SK-N-MC (cell line): ENCODE measurements around the gene TMEM184B.
A peak's percentile ranks its signal among the peaks of the same experiment; 100 is the strongest.

Source experiments
- DNase-seq: peaks from one replicate; pipeline ENCODE4 v3.0.0-alpha.2; 2011; ENCODE audit warnings: low read depth, low spot score
- H3K27ac ChIP-seq: fragments of 200-600 bp; sonication (generic); 2 replicates; pipeline ENCODE4 v1.5.1; 2016; ENCODE audit warnings: mixed run types
- H3K36me3 ChIP-seq: fragments of 200-600 bp; sonication (generic); 2 replicates; pipeline ENCODE4 v1.6.1; 2017; ENCODE audit warnings: antibody characterized with exemption, low read length, mixed read lengths; ENCODE audit not compliant: insufficient read depth
- H3K4me3 ChIP-seq: fragments of 200-600 bp; sonication (generic); 2 replicates; pipeline ENCODE4 v1.5.1; 2016
- H3K9ac ChIP-seq: fragments of 200-600 bp; sonication (generic); 2 replicates; pipeline ENCODE4 v1.8.0; 2017; ENCODE audit warnings: mixed run types, mixed read lengths; ENCODE audit not compliant: insufficient read length
- H3K9me3 ChIP-seq: fragments of 200-600 bp; sonication (generic); 2 replicates; pipeline ENCODE4 v1.6.1; 2017; ENCODE audit warnings: low read depth, mild to moderate bottlenecking, antibody characterized with exemption, low read length, moderate library complexity, mixed read lengths
- EZH2 ChIP-seq: fragments of 200-600 bp; sonication (generic); IDR thresholded peaks from one replicate; pipeline ENCODE4 v1.6.1; 2017; ENCODE audit warnings: antibody characterized with exemption
- FOXP2 ChIP-seq: optimal IDR thresholded peaks from 2 replicates; pipeline ENCODE3; 2011; ENCODE audit warnings: mild to moderate bottlenecking, moderate library complexity; ENCODE audit not compliant: insufficient read depth; ENCODE audit errors: extremely low read length, control extremely low read depth
- POLR2AphosphoS5 ChIP-seq: IDR thresholded peaks from 2 replicates; pipeline ENCODE4 v1.6.1; 2012; ENCODE audit warnings: mild to moderate bottlenecking, low read depth, low read length, borderline replicate concordance

TMEM184B gene

DNA sequence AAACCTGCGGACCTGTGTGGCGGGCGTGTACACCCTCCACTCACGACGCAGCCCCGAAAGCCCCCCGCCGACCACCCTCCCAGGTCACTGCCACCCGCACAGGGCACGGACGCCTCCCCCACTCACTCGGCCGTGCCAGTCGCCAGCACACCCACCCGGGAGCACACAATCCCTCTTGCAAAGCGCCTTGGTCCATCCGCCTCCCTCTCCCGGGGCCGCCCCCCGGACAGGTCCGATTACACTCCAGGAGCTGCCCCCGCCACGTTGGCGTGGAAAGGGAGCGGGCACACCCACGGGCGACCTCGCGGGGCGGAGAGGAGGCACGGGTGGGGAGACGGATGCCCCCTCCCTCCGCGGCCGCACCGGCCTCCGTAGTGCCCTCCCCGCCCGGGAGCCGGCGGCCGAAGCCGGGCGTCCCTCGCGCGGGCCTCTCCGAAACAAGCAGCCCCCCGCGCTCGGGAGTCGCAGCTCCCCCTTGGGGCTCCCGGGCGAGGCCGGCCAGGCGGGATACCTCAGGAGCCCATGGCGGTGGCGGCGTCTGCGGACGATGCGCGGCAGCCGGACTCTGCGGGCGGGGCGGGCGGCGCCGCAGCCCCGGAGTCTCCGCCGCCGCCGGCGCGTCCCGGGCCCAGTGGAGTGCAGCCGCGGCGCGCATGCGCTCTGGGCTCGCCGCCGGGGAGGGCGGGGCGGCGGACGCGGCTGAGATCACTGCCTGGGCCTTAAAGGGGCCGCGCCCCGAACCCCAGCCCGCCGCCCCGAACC lies at the start of gene TMEM184B:
Gene TMEM184B, minus strand, starts transcription at position 638 of the 762 bp plus-strand sequence. CDS start 25,049 bp downstream, outside the sequence.
- H3K27ac ChIP-seq: peak within 1 kb of the TSS; percentile 23

DNA sequence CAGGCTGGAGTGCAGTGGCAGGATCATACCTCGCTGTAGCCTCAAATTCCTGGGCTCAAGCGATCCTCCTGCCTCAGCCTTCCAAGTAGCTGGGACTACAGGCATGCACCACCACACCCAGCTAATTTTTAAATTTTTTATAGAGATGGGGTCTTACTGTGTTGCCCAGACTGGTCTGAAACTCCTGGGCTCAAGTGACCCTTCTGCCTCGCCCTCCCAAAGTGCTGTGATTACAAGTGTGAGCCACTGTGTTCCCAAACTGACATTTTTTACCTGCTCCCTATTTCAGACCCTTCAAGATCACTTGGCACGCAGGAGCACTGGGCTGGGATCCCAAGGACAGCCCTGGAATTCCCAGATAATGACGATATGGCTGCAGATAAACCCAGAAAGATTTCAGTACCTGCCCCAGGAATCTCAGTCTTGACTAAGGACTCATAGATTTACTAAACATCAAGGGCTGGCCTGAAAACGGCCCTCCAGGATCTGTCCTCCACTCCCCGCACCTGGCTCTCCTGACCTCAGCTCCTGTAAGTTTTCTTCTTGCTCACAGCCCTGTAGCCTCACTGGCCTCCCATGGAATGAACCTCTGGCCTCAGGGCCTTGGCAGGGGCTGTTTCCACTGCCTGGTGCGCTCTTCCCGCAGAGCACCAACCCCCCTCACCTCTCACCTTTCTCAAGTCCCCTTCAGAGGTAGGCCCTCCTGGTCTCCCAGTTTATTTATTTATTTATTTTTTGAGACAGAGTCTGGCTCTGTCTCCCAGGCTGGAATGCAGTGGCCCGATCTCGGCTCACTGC lies 48.0 kb upstream of the TMEM184B start:
- no peak overlapping the region for H3K9ac ChIP-seq
- DNase-seq: no peak
- H3K9me3 ChIP-seq: no peaks in the 10 kb centered on the region
- H3K4me3 ChIP-seq: no peak overlapping the region
- no peak for TF ChIP-seq FOXP2
- no peaks in the 10 kb centered on the region for H3K36me3 ChIP-seq
- no peak overlapping the region for H3K27ac ChIP-seq

More for the DNA sequence above, at the start of gene TMEM184B:
- peak within 1 kb of the TSS; percentile 87 for H3K9ac ChIP-seq
- no peak for DNase-seq
- no peaks in the 10 kb centered on the region for H3K9me3 ChIP-seq
- H3K36me3 ChIP-seq: no peaks in the 10 kb centered on the region
- H3K4me3 ChIP-seq: peak within 1 kb of the TSS; percentile 96
- TF ChIP-seq POLR2AphosphoS5: 0 out of 2 replicates have a peak, but pooled peaks have one; percentile 31
- TF ChIP-seq FOXP2: no peak

DNA sequence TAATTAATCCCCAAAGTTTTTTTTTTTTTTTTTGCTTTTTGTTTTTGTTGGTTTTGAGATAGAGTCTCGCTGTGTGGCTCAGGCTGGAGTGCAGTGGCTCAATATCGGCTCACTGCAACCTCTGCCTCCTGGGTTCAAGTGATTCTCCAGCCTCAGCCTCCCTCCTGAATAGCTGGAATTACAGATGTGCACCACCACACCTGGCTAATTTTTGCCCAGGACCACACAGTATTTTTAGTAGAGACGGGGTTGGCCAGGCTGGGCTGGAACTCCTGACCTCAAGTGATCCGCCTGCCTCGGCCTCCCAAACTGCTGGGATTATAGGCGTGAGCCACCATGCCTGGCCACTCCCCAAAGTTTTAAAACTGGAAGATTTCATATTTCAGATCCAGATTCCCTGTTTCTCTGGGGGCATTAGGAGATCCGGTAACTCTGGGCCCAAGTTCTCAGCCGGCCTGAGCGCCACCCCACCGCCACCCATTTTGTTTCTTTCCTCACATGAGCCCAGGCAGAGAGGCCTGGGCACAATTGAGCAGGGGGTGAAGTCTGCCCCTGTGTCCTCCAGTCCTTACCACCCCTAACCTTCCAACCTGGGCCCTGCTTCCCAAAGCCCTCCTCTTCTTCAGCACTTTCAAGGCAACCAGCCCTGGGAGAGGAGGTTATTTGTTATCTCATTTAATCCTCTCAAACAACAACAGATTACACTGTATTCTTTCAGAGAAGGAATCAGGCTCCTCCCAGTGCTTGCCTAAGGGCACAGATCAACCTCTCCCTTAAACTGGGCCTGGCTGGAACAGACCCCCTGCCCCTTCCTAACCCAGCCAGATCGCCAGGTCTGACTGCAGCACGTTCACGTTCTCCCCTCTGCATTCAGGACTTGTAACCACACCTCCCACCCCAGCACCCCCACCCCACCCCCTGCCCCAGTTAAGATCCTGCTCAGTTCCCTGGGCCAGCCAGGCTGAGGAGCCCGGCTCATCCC lies 46.3 kb upstream of the TMEM184B start:
- Histone ChIP-seq H3K9ac (no peak overlapping the region), H3K27ac (peak overlapping the region; percentile 72), H3K36me3 (peaks cover 4% of the 10 kb centered on the region; the same call in 1 of the 2 replicates), H3K9me3 (no peaks in the 10 kb centered on the region), H3K4me3 (no peak overlapping the region)
- no peak for DNase-seq
- TF ChIP-seq FOXP2: no peak
- TF ChIP-seq POLR2AphosphoS5: no peak
- no peak for TF ChIP-seq EZH2

DNA sequence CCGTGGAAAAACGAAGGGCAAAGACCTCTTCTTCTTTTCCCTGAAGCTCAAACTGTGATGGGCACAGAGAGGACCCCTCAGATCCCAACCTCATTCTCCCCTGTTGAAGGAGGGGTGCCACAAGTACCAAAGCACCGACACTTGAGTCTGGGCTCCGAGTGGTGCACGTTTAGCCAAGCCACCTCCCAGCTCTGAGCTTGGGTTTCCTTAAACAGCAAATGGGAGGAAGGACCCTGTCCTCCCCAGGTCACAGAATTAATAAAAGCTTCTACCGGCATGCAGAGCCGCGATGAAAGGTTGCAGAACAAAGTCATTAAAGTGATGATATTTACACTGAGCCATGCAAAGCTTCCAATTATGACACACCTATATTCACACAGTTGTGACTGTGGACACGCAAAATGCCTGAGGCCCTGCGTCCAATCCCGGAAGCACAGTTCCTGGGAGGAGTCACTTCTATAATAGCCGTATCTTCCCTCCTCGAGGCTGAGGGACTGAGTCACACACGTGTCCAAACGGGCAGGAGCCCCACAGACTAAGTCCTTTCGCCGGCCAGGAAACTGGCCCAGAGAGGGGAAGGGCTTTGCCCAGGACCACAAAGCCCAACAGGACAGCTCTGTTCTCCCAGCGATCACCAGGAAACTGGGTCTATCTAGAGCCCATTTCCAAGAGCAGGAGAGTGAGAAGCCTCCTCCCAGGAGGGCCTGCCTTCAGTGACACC lies 45.3 kb upstream of the TMEM184B start:
- DNase-seq: no peak
- TF ChIP-seq EZH2: no peak
- no peak; the same call in 1 of the 2 replicates for TF ChIP-seq POLR2AphosphoS5
- no peak for TF ChIP-seq FOXP2
- Histone ChIP-seq H3K9ac (peak overlapping the region; percentile 73), H3K9me3 (no peaks in the 10 kb centered on the region), H3K4me3 (peak overlapping the region; percentile 86), H3K36me3 (peaks cover 14% of the 10 kb centered on the region), H3K27ac (peak overlapping the region; percentile 72)

DNA sequence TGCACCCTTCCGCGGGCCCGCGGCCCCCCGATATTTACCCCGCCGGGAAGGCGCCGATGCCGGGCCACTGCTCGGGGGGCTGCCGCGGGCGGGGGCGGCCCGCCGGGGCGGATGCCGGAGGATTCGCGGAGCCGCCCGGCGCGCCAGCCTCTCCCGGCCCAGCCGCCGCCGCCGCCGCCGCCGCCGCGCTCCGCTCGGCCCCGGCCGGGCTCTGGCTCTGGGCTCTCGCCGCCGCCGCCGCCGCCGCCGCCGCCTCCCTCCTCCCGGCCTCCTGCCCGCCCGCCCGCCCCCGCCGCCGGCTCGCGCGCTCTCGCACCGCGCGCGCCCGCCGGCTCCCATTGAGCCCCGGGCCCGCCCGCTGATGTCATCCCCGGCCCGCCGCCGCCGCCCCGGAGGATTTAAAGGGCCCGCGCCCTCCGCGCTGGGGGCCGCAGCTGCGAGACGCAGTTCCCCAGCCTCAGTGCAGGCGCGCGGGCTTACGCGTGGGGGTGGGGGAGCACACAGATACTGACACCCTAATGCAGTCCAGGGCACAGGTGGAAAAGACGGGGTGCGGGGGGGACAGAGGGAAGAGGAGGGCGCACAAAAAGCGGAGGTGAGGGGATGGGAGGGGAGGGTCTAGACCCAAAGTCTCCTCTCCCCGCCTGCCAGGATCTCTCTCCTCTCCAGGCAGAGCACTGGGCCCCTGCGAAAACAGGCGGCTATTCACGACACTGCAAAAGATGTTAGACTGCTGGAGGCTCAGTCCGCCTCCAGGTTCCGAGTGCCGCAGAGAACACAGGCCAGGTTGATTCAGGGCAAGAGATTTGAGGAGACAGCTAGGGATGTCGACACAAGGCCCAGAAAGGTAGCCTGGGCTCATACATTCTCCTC lies 44.5 kb upstream of the TMEM184B start, which contains the start of gene CSNK1E:
Gene CSNK1E, minus strand, starts transcription at position 312 of the 873 bp plus-strand sequence. CDS start 3,276 bp downstream, outside the sequence.
- TF ChIP-seq POLR2AphosphoS5 (no peak; the same call in 1 of the 2 replicates), EZH2 (no peak), FOXP2 (no peak)
- H3K36me3 ChIP-seq: peaks cover 22% of the 10 kb centered on the region
- DNase-seq: no peak
- peak within 1 kb of the TSS; percentile 86 for H3K4me3 ChIP-seq
- peak within 1 kb of the TSS; percentile 99 for H3K9ac ChIP-seq
- H3K27ac ChIP-seq: peak within 1 kb of the TSS; percentile 95
- H3K9me3 ChIP-seq: no peaks in the 10 kb centered on the region

DNA sequence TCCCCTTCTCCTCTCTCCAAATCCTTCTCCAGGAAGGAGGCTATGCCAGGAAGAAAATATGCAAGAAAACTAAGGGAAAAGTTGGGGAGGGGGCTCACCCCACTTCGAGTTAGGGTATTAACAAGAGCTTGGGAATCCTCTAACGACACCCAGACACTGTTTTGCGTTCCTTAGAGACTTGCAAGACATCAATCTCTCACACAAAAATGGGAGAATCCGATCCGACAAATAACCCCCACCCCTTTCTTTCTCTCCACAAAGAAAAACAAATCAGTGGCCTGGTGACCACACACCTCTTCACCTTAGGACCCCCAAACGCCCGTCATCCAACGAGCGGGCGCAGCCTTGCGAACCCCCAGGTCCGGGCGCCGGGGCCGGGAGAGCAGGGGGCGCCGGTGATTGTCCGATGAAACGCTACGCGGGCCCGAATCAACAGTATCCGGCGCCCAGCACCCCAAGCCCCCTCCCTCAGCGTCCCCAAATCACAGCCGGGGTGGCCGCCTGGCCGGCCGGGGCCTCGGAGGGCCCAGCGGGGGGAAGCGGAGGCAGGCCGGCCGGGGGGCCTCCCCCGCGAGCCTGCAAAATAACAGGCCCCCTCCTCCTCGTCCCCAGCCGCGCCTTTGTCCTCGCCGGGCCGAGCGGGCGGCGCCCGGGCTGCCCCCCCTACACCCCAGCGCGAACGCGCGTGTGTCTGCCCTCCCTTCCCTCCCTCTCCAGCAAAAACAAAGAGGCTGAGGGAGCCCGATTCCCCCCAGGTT lies 43.7 kb upstream of the TMEM184B start:
- Histone ChIP-seq H3K9me3 (no peaks in the 10 kb centered on the region), H3K4me3 (peak overlapping the region; percentile 85), H3K27ac (peak overlapping the region; percentile 95), H3K9ac (peak overlapping the region; percentile 99), H3K36me3 (peaks cover 29% of the 10 kb centered on the region)
- no peak for TF ChIP-seq POLR2AphosphoS5
- peak; percentile 10 for DNase-seq

DNA sequence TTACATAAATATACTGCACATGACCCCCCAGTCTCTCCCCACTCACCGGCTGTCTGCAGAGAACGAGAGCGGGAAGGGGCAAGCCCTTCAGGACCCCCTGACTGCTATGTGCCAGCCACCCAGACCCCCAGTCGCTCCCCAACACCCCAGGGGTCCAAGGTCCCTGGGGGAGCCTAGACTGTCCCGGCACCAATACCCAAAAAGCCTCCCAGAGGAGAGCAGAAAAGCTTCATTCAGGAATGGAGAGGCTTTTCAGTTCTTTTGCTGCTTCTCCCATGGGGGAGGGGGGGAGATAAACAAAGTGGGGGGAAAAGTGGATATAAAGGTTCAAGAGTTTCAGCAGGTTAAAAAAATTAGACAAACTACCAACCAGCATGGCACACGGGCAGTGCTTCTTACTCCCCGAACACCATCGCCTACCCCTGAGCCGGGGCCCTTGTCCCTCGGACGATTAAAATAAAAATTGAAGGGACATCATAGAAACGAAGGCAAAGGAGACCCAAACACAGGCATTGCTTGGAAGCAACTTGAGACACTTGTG lies 43.1 kb upstream of the TMEM184B start:
- Histone ChIP-seq H3K27ac (peak overlapping the region; percentile 95), H3K9me3 (no peaks in the 10 kb centered on the region)

More for the DNA sequence above, 43.1 kb upstream of the TMEM184B start:
- peak overlapping the region; percentile 99 for H3K9ac ChIP-seq
- peaks cover 36% of the 10 kb centered on the region for H3K36me3 ChIP-seq
- TF ChIP-seq POLR2AphosphoS5 (no peak), EZH2 (no peak), FOXP2 (no peak)
- peak overlapping the region; percentile 85 for H3K4me3 ChIP-seq
- DNase-seq: no peak
